ENCODE measurements around the gene AQP10. TPM values are rescaled to one million over a fixed set of nuclear protein-coding genes. Genes with fewer than 3 reads are reported as not detected.

Gene AQP10
- total and polyA plus RNA-seq, 7 experiments from 2014 or later: 0.59 TPM; not detected in 6

Other genes starting within 250 kb of the AQP10 start
- under 1 TPM in 4 of 5 experiments, not detected in 1; 0.11 to 0.16 (median 0.15) TPM for gene NUP210L, start 166.0 kb upstream of the AQP10 start, total RNA-seq
- gene NUP210L, start 166.0 kb upstream of the AQP10 start, polyA plus RNA-seq: not detected
- gene TPM3, start 129.0 kb upstream of the AQP10 start, total RNA-seq: 100 to 1,000 TPM; 264 to 688 (median 281) TPM
- gene TPM3, start 129.0 kb upstream of the AQP10 start, polyA plus RNA-seq: 100 to 1,000 TPM; 653 to 718 TPM
- not detected for gene CFAP141, start 114.8 kb upstream of the AQP10 start, total RNA-seq
- not detected for gene CFAP141, start 114.8 kb upstream of the AQP10 start, polyA plus RNA-seq
- 100 to 1,000 TPM; 183 to 235 (median 189) TPM for gene UBAP2L, start 100.1 kb upstream of the AQP10 start, total RNA-seq
- 10 to 100 TPM; 49.4 to 79.0 TPM for gene UBAP2L, start 100.1 kb upstream of the AQP10 start, polyA plus RNA-seq
- 100 to 1,000 TPM in 3 of 5 experiments, 10 to 100 TPM in 2; 71.9 to 111 (median 104) TPM for gene HAX1, start 48.5 kb upstream of the AQP10 start, total RNA-seq
- 100 to 1,000 TPM; 198 to 201 TPM for gene HAX1, start 48.5 kb upstream of the AQP10 start, polyA plus RNA-seq
- 100 to 1,000 TPM; 105 to 130 (median 117) TPM for gene ATP8B2, start 4.4 kb downstream of the AQP10 start, total RNA-seq
- gene ATP8B2, start 4.4 kb downstream of the AQP10 start, polyA plus RNA-seq: 10 to 100 TPM; 49.2 to 89.4 TPM
- gene IL6R, start 84.2 kb downstream of the AQP10 start, total RNA-seq: 10 to 100 TPM in 4 of 5 experiments, 1 to 10 TPM in 1; 5.2 to 91.6 (median 85.6) TPM
- 10 to 100 TPM; 55.1 to 66.3 TPM for gene IL6R, start 84.2 kb downstream of the AQP10 start, polyA plus RNA-seq
- gene TDRD10, start 181.1 kb downstream of the AQP10 start, total RNA-seq: under 1 TPM in 1 of 5 experiments, not detected in 4; 0.29 TPM
- gene TDRD10, start 181.1 kb downstream of the AQP10 start, polyA plus RNA-seq: not detected
- gene SHE, start 181.3 kb downstream of the AQP10 start, total RNA-seq: not detected
- under 1 TPM in 1 of 2 donors, not detected in 1; 0.04 TPM for gene SHE, start 181.3 kb downstream of the AQP10 start, polyA plus RNA-seq
- 100 to 1,000 TPM in 3 of 5 experiments, 10 to 100 TPM in 2; 63.2 to 117 (median 106) TPM for gene UBE2Q1, start 237.6 kb downstream of the AQP10 start, total RNA-seq
- 10 to 100 TPM in 1 of 2 donors, 1 to 10 TPM in 1; 9.1 to 11.4 TPM for gene UBE2Q1, start 237.6 kb downstream of the AQP10 start, polyA plus RNA-seq
- gene CHRNB2, start 246.7 kb downstream of the AQP10 start, total RNA-seq: not detected
- not detected for gene CHRNB2, start 246.7 kb downstream of the AQP10 start, polyA plus RNA-seq